Activated naive CD4-positive, alpha-beta T cell treated with anti-CD3 and anti-CD28 coated beads, Interleukin-2, amount 50 U/mL, for 72 hours (primary cell): Measurements from ENCODE around the gene CREB3L2. TPM values are rescaled to one million over a fixed set of nuclear protein-coding genes. Genes with fewer than 3 reads are reported as not detected.

Experiments used
- ATAC-seq, 2 donors: fragments of 150-1000 bp; cut with Tn5 transposase; 2 replicates each; pipeline ENCODE4 v1.10.0; 2021; ENCODE audit warnings: mild to moderate bottlenecking in 2 of 2, moderate library complexity in 2 of 2
- DNase-seq, 2 donors: peaks; one replicate each; pipeline ENCODE4 v3.0.0; 2021 to 2022; ENCODE audit warnings: low spot score in 2 of 2
- H3K27ac Mint-ChIP-seq, 2 donors: one replicate each; pipeline ENCODE4 v1.8.0; 2022; ENCODE audit warnings: mild to moderate bottlenecking in 2 of 2, mixed read lengths in 2 of 2
- H3K36me3 Mint-ChIP-seq, 2 donors: one replicate each; pipeline ENCODE4 v1.8.0; 2022; ENCODE audit warnings: mixed read lengths in 2 of 2
- H3K9me3 Mint-ChIP-seq, 2 donors: one replicate each; pipeline ENCODE4 v1.8.0; 2022; ENCODE audit warnings: mixed read lengths in 2 of 2
- total RNA-seq, 2 donors: library from RNA; stranded (reverse); gene quantifications; one replicate each; pipeline ENCODE4 v1.2.3, GENCODE V29; 2022

Gene CREB3L2
- total RNA-seq, 2 donors from 2014 or later, result 20.2 to 27.1 TPM

- H3K27ac Mint-ChIP-seq, result peak overlapping the region; percentile 74 to 96
Measured at GRCh38 chr7:137895301-137896221, 106.3 kb downstream of the CREB3L2 start.

GRCh38 chr7:137893143-137893742, 108.6 kb downstream of the CREB3L2 start:
- H3K27ac Mint-ChIP-seq, result no peak overlapping the region
- DNase-seq (no peak), ATAC-seq (no peak)
- peaks cover 6 to 24% of the 10 kb centered on the region in 2 donors for H3K36me3 Mint-ChIP-seq
- no peaks in the 10 kb centered on the region for H3K9me3 Mint-ChIP-seq

More at GRCh38 chr7:137895301-137896221, 106.3 kb downstream of the CREB3L2 start:
- ATAC-seq (peak; percentile 83 to 86), DNase-seq (peak in 1 of 2 donors; percentile 51)
- Mint-ChIP-seq H3K36me3 (peaks cover 6 to 19% of the 10 kb centered on the region in 2 donors), H3K9me3 (no peaks in the 10 kb centered on the region)

- Mint-ChIP-seq H3K27ac (no peak overlapping the region), H3K9me3 (no peaks in the 10 kb centered on the region), H3K36me3 (peaks cover 0 to 22% of the 10 kb centered on the region in 2 donors)
- no peak for ATAC-seq
- DNase-seq, result no peak
Measured at GRCh38 chr7:137891016-137891655, 110.8 kb downstream of the CREB3L2 start.

GRCh38 chr7:137890449-137890921, 111.4 kb downstream of the CREB3L2 start:
- no peak for DNase-seq
- no peaks in the 10 kb centered on the region for H3K9me3 Mint-ChIP-seq
- H3K27ac Mint-ChIP-seq, result peak overlapping the region in 1 of 2 donors; percentile 93
- H3K36me3 Mint-ChIP-seq, result peaks cover 0 to 22% of the 10 kb centered on the region in 2 donors
- ATAC-seq, result peak; percentile 53 to 87

GRCh38 chr7:137888241-137888640, 113.6 kb downstream of the CREB3L2 start:
- Mint-ChIP-seq H3K27ac (peak overlapping the region in 1 of 2 donors; percentile 96), H3K36me3 (peaks cover 9 to 18% of the 10 kb centered on the region in 2 donors), H3K9me3 (no peaks in the 10 kb centered on the region)
- no peak for ATAC-seq
- no peak for DNase-seq

- no peak for DNase-seq
- Mint-ChIP-seq H3K36me3 (peaks cover 20 to 22% of the 10 kb centered on the region in 2 donors), H3K9me3 (no peaks in the 10 kb centered on the region), H3K27ac (no peak overlapping the region)
- ATAC-seq, result no peak
Measured at GRCh38 chr7:137886746-137887145, 115.1 kb downstream of the CREB3L2 start.

GRCh38 chr7:137886281-137886680, 115.6 kb downstream of the CREB3L2 start:
- Mint-ChIP-seq H3K9me3 (no peaks in the 10 kb centered on the region), H3K36me3 (peaks cover 20 to 25% of the 10 kb centered on the region in 2 donors), H3K27ac (peak overlapping the region in 1 of 2 donors; percentile 63)
- no peak for ATAC-seq
- no peak for DNase-seq

- no peak for ATAC-seq
- Mint-ChIP-seq H3K27ac (peak overlapping the region in 1 of 2 donors; percentile 63), H3K9me3 (no peaks in the 10 kb centered on the region), H3K36me3 (peaks cover 20% of the 10 kb centered on the region in 2 donors)
- no peak for DNase-seq
Measured at GRCh38 chr7:137885678-137886077, 116.2 kb downstream of the CREB3L2 start.

GRCh38 chr7:137882806-137883205, 119.1 kb downstream of the CREB3L2 start:
- Mint-ChIP-seq H3K27ac (no peak overlapping the region), H3K36me3 (peaks cover 23 to 35% of the 10 kb centered on the region in 2 donors), H3K9me3 (no peaks in the 10 kb centered on the region)
- DNase-seq (no peak), ATAC-seq (no peak)

GRCh38 chr7:137882261-137882668, 119.6 kb downstream of the CREB3L2 start:
- Mint-ChIP-seq H3K9me3 (no peaks in the 10 kb centered on the region), H3K27ac (peak overlapping the region in 1 of 2 donors; percentile 36), H3K36me3 (peaks cover 23 to 35% of the 10 kb centered on the region in 2 donors)
- DNase-seq (peak in 1 of 2 donors; percentile 46), ATAC-seq (peak; percentile 97 to 99)

GRCh38 chr7:137881607-137882260, 120.2 kb downstream of the CREB3L2 start:
- Mint-ChIP-seq H3K9me3 (no peaks in the 10 kb centered on the region), H3K27ac (no peak overlapping the region), H3K36me3 (peaks cover 23 to 38% of the 10 kb centered on the region in 2 donors)
- DNase-seq, result no peak
- ATAC-seq, result peak in 1 of 2 donors; percentile 53

GRCh38 chr7:137880432-137880831, 121.5 kb downstream of the CREB3L2 start:
- H3K9me3 Mint-ChIP-seq, result no peaks in the 10 kb centered on the region
- H3K36me3 Mint-ChIP-seq, result peaks cover 23 to 41% of the 10 kb centered on the region in 2 donors
- no peak for ATAC-seq
- no peak for DNase-seq
- H3K27ac Mint-ChIP-seq, result peak overlapping the region in 1 of 2 donors; percentile 26

- H3K36me3 Mint-ChIP-seq, result peaks cover 23 to 34% of the 10 kb centered on the region in 2 donors
- ATAC-seq (peak; percentile 58 to 66), DNase-seq (peak in 1 of 2 donors; percentile 36)
- H3K9me3 Mint-ChIP-seq, result no peaks in the 10 kb centered on the region
- H3K27ac Mint-ChIP-seq, result peak overlapping the region; percentile 65 to 96
Measured at GRCh38 chr7:137879357-137880158, 122.3 kb downstream of the CREB3L2 start.

- ATAC-seq, result no peak
Measured at GRCh38 chr7:137878333-137878961, 123.4 kb downstream of the CREB3L2 start.

More at GRCh38 chr7:137878333-137878961, 123.4 kb downstream of the CREB3L2 start:
- Mint-ChIP-seq H3K27ac (peak overlapping the region in 1 of 2 donors; percentile 75), H3K9me3 (no peaks in the 10 kb centered on the region), H3K36me3 (peaks cover 28 to 32% of the 10 kb centered on the region in 2 donors)
- no peak for DNase-seq
